Medulla oblongata (tissue), 1 donor: ENCODE measurements around the gene FOXO1.
A peak's percentile ranks its signal among the peaks of the same experiment; 100 is the strongest.

ENCODE experiments used
- DNase-seq: peaks from one replicate; pipeline ENCODE4 v3.0.0-alpha.2; 2015; ENCODE audit errors: extremely low spot score

The FOXO1 gene

GRCh38 chr13:40547591-40548315 is 118.7 kb downstream of the FOXO1 start:
- DNase-seq: peak; percentile 38

GRCh38 chr13:40546047-40546446 is 120.4 kb downstream of the FOXO1 start:
- DNase-seq: no peak

GRCh38 chr13:40540328-40541044 is 126.0 kb downstream of the FOXO1 start:
- no peak for DNase-seq

- DNase-seq: no peak
Measured at GRCh38 chr13:40539576-40540327, 126.7 kb downstream of the FOXO1 start.

GRCh38 chr13:40537146-40537895 is 129.1 kb downstream of the FOXO1 start:
- DNase-seq: no peak

- DNase-seq: no peak
Measured at GRCh38 chr13:40536443-40537113, 129.9 kb downstream of the FOXO1 start.

- DNase-seq: no peak
Measured at GRCh38 chr13:40535345-40535836, 131.1 kb downstream of the FOXO1 start.

GRCh38 chr13:40534456-40534855 is 132.0 kb downstream of the FOXO1 start:
- no peak for DNase-seq

- DNase-seq: no peak
Measured at GRCh38 chr13:40533072-40533471, 133.4 kb downstream of the FOXO1 start.

GRCh38 chr13:40530961-40531360 is 135.5 kb downstream of the FOXO1 start:
- no peak for DNase-seq

GRCh38 chr13:40528881-40529280 is 137.6 kb downstream of the FOXO1 start:
- no peak for DNase-seq

GRCh38 chr13:40527914-40528313 is 138.5 kb downstream of the FOXO1 start:
- DNase-seq: no peak

- DNase-seq: no peak
Measured at GRCh38 chr13:40522282-40522681, 144.2 kb downstream of the FOXO1 start.

GRCh38 chr13:40520916-40521315 is 145.5 kb downstream of the FOXO1 start:
- DNase-seq: no peak

GRCh38 chr13:40519637-40520036 is 146.8 kb downstream of the FOXO1 start:
- DNase-seq: no peak

- no peak for DNase-seq
Measured at GRCh38 chr13:40518481-40518882, 148.0 kb downstream of the FOXO1 start.

- DNase-seq: no peak
Measured at GRCh38 chr13:40517486-40518480, 148.7 kb downstream of the FOXO1 start.

GRCh38 chr13:40515702-40516101 is 150.7 kb downstream of the FOXO1 start:
- no peak for DNase-seq

GRCh38 chr13:40514802-40515201 is 151.6 kb downstream of the FOXO1 start:
- no peak for DNase-seq

GRCh38 chr13:40509876-40510275 is 156.6 kb downstream of the FOXO1 start:
- no peak for DNase-seq
